ENCODE data around the gene ZNF778. TPM values are rescaled to one million over a fixed set of nuclear protein-coding genes. Genes with fewer than 3 reads are reported as not detected.

The ZNF778 gene
- total and polyA plus RNA-seq, 2 of the 8 experiments (the other 6 are each of a cell fraction or from before 2014, with no cell fraction given) = 9.5 to 21.9 TPM

DNA sequence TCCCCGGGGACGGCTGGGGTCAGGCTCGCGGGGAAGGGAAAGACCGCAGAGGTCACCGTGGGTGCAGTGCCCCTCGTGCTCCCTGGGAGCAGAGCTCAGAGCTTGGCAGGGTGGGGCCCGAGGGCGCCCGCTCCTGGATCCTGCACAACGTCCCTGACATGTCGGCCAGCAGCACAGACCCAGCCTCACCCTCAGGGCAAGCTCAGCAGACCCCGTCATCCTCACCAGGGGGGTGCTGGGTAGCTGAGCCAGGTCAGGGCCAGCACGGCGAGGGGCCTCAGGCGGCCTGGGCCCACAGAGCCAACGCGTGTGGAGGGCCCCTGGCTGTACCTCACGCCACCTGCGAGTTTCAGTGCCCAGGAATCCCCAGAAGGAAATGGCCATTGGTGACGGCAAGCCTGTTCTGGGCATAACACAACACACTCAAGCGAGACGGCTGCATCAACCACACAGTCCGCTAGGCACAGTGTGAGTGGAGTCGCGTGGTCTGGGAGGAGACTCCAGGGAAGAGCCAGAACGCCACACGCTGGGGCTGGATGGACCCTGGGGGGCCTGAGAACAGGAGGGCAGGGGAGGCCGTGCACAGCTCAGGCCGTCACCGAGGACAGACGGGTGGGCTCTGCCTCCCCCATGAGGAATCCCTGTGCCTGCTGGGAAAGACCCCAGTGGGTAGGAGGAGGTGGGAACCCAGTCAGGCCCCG, 60.3 kb downstream of the ZNF778 start:
- peaks cover 5 to 67% (median 38%) of the 10 kb centered on the region in 4 experiments for H3K36me3 ChIP-seq (ENCODE audit: control insufficient read depth in 2 of 4, insufficient read depth in 4 of 4, low read length in 3 of 4)

More for the DNA sequence above, 60.3 kb downstream of the ZNF778 start:
- H2BK20ac ChIP-seq (ENCODE audit: low read length) = no peak overlapping the region
- peak overlapping the region; percentile 63; the same call in 1 of the 2 replicates for H2BK5ac ChIP-seq (ENCODE audit: low read depth, low read length)
- no peak overlapping the region for H2BK120ac ChIP-seq (replicated peaks; ENCODE audit: low read depth, low read length)
- H3K9me3 ChIP-seq (ENCODE audit: insufficient read depth in 2 of 2, low read depth in 1 of 2, low read length in 1 of 2) = no peaks in the 10 kb centered on the region
- H3K79me1 ChIP-seq (ENCODE audit: low read depth, low read length) = peaks cover 12% of the 10 kb centered on the region
- H3K9ac ChIP-seq (replicated peaks in 1 of 4; ENCODE audit: extremely low read depth in 1 of 4, low read depth in 3 of 4, low read length in 3 of 4) = no peak overlapping the region
- DNase-seq (ENCODE audit: low read depth in 1 of 2, low spot score in 2 of 2) (no peak), FAIRE-seq (no peak)
- H3K14ac ChIP-seq (ENCODE audit: insufficient read length) = no peak overlapping the region
- TF ChIP-seq ZNF274 (IDR thresholded peaks at IDR 0.05; ENCODE audit: borderline replicate concordance, extremely low read depth, low read length) = no peak
- TF ChIP-seq CBX8 (IDR thresholded peaks at IDR 0.05; ENCODE audit: borderline replicate concordance, low read depth, low read length) = no peak
- TF ChIP-seq RNF2 (IDR thresholded peaks at IDR 0.05; ENCODE audit: borderline replicate concordance, low read depth, low read length, missing control alignments, poor library complexity, severe bottlenecking) = no peak
- no peak for TF ChIP-seq RBBP5 (IDR thresholded peaks at IDR 0.05; ENCODE audit: borderline replicate concordance, low read depth, low read length)
- 0 out of 2 replicates have a peak, but pooled peaks have one; percentile 52 for TF ChIP-seq POLR2AphosphoS5 (IDR thresholded peaks at IDR 0.05; ENCODE audit: low read depth, low read length)
- no peak overlapping the region for H3K4me3 ChIP-seq (ENCODE audit: extremely low read depth in 1 of 4, insufficient read depth in 2 of 4, low read depth in 3 of 4, low read length in 4 of 4)
- peaks cover 0 to 3% of the 10 kb centered on the region in 2 experiments; a peak in 1 of 4 replicates for H3K79me2 ChIP-seq (ENCODE audit: control insufficient read depth in 1 of 2, insufficient read depth in 2 of 2, low read length in 2 of 2)
- POLR2A ChIA-PET (ENCODE audit: partially characterized antibody) = interaction anchor here (0.7 to 3.0 kb wide), 5 partner anchors 9 to 286 kb away, joined by 3 to 8 read pairs (median 4); no protein-coding TSS in a partner anchor
- H4K20me1 ChIP-seq (replicated peaks in 1 of 2; ENCODE audit: control insufficient read depth in 1 of 2, insufficient read depth in 2 of 2, low read length in 2 of 2) = peaks cover 11% of the 10 kb centered on the region in 2 experiments
- WGBS, 2 experiments (ENCODE audit: extremely low coverage in 1 of 2, insufficient coverage in 1 of 2, insufficient read length in 1 of 2, insufficient replicate concordance in 2 of 2, low coverage in 1 of 2, low lambda C conversion rate in 2 of 2, missing lambda C conversion rate in 1 of 2) = 95% methylated on average over 24 of the region's 33 CpGs; no CpG with 5 or more reads in 1 of the 2 experiments
- no peak overlapping the region for H2BK12ac ChIP-seq (ENCODE audit: low read depth, low read length)
- H3K23ac ChIP-seq (ENCODE audit: insufficient read length) = no peak overlapping the region
- H3K4me1 ChIP-seq (replicated peaks in 1 of 4; ENCODE audit: control insufficient read depth in 3 of 4, insufficient read depth in 4 of 4, low read length in 3 of 4) = no peaks in the 10 kb centered on the region
- H3K18ac ChIP-seq (ENCODE audit: extremely low read depth, low read length) = no peak overlapping the region
- H4K5ac ChIP-seq (ENCODE audit: insufficient read length, low read depth, low read length) = no peak overlapping the region
- no peak overlapping the region for H4K91ac ChIP-seq (replicated peaks; ENCODE audit: insufficient read length, low read length)
- H3K23me2 ChIP-seq (ENCODE audit: low read depth, low read length) = no peaks in the 10 kb centered on the region
- no peak overlapping the region for H2AFZ ChIP-seq (ENCODE audit: low read length)
- H4K8ac ChIP-seq (ENCODE audit: extremely low read depth, insufficient read depth, low read length) = peak overlapping the region; percentile 51
- CTCF ChIA-PET (ENCODE audit: partially characterized antibody) = interaction anchor here (0.6 to 4.3 kb wide), 4 partner anchors 8 to 32 kb away, joined by 3 to 28 read pairs (median 5); no protein-coding TSS in a partner anchor
- no peak overlapping the region for H2BK15ac ChIP-seq (ENCODE audit: low read length)
- 0 out of 2 replicates have a peak overlapping the region, but pooled peaks have one; percentile 28 for H2AK5ac ChIP-seq (ENCODE audit: low read depth, low read length)
- H3K27me3 ChIP-seq (replicated peaks in 1 of 4; ENCODE audit: control insufficient read depth in 3 of 4, extremely low read depth in 1 of 4, insufficient read depth in 3 of 4, low read length in 3 of 4) = no peaks in the 10 kb centered on the region
- H3K4me2 ChIP-seq (ENCODE audit: insufficient read depth in 1 of 2, low read depth in 2 of 2, low read length in 2 of 2) = no peak overlapping the region
- 0 out of 2 replicates have a peak overlapping the region, but pooled peaks have one; percentile 5 for H3K27ac ChIP-seq (ENCODE audit: low read depth, low read length)
- no peak overlapping the region for H3K4ac ChIP-seq (replicated peaks; ENCODE audit: insufficient read length, low read depth, low read length)
- no peak overlapping the region for H3K56ac ChIP-seq (replicated peaks; ENCODE audit: insufficient read length, low read depth, low read length)
